GM12878 (cell line): ENCODE data around the gene NDUFB11. TPM values are rescaled to one million over a fixed set of nuclear protein-coding genes. Genes with fewer than 3 reads are reported as not detected.

Source experiments
- ATAC-seq: fragments of 200-7000 bp; cut with Tn5 transposase; 3 replicates; pipeline ENCODE4 v1.9.1; 2020; ENCODE audit warnings: mild to moderate bottlenecking, moderate library complexity
- BruUV-seq: library from RNA; stranded (reverse); fragments of 400-500 nt; replicated peaks from 2 replicates; lab custom pipeline; 2021; lab: Mats Ljungman, UMichigan
- CTCF ChIA-PET: fragments of 300-600 bp; sonication (Branson Sonifier 250); formaldehyde crosslinking; extraction: SDS; loops from one replicate; lab custom pipeline; 2021; ENCODE audit warnings: inconsistent platforms; lab: Yijun Ruan, JAX
- POLR2A ChIA-PET: fragments of 350-600 bp; formaldehyde crosslinking; extraction: SDS; loops from one replicate; lab custom pipeline; 2021; ENCODE audit warnings: inconsistent platforms; lab: Charles Lee
- RAD21 ChIA-PET: fragments of 300-600 bp; sonication (Branson Sonifier 250); formaldehyde crosslinking; loops from one replicate; lab custom pipeline; 2023; ENCODE audit warnings: antibody characterized with exemption; ENCODE audit not compliant: unreplicated experiment; lab: Charles Lee
- SMC1A ChIA-PET: fragments of 300-600 bp; sonication (Branson Sonifier 250); formaldehyde crosslinking; loops from one replicate; lab custom pipeline; 2023; ENCODE audit not compliant: unreplicated experiment, uncharacterized antibody; lab: Charles Lee
- DNase-seq: peaks from one replicate; pipeline ENCODE4 v3.0.0-alpha.2; 2011; ENCODE audit warnings: low read depth, low spot score
- FAIRE-seq: peaks from 3 replicates; lab custom pipeline; 2011; peaks lifted over from hg19 to GRCh38; lab: Jason Lieb, UNC
- H2AFZ ChIP-seq: 2 replicates; pipeline ENCODE4 v1.6.0; 2011; ENCODE audit warnings: low read depth, low read length, control low read depth; ENCODE audit not compliant: control insufficient read depth
- H3K27ac ChIP-seq: 2 replicates; pipeline ENCODE4 v1.5.1; 2011; ENCODE audit warnings: control low read depth; ENCODE audit not compliant: control insufficient read depth, insufficient read depth
- H3K27me3 ChIP-seq, 2 experiments: replicated peaks in 1 of 2; 2 replicates each; pipeline versions ENCODE4 v1.6.0 to v1.6.1; 2011; ENCODE audit warnings: low read length in 1 of 2; ENCODE audit not compliant: control insufficient read depth in 2 of 2, insufficient read depth in 2 of 2
- H3K36me3 ChIP-seq, 2 experiments: 2 replicates each; pipeline ENCODE4 v1.5.1; 2011; ENCODE audit warnings: low read length in 1 of 2; ENCODE audit not compliant: control insufficient read depth in 2 of 2, insufficient read depth in 2 of 2
- H3K4me1 ChIP-seq: 2 replicates; pipeline ENCODE4 v1.6.1; 2011; ENCODE audit warnings: mild to moderate bottlenecking, low read length, moderate library complexity, mixed read lengths; ENCODE audit not compliant: control insufficient read depth, insufficient read depth
- H3K4me2 ChIP-seq: 2 replicates; pipeline ENCODE4 v1.6.0; 2011; ENCODE audit warnings: control low read depth; ENCODE audit not compliant: control insufficient read depth, insufficient read depth
- H3K4me3 ChIP-seq: fragments of 200-600 bp; sonication (generic); 2 replicates; pipeline ENCODE4 v1.5.1; 2016
- H3K79me2 ChIP-seq: 2 replicates; pipeline ENCODE4 v1.6.0; 2011; ENCODE audit warnings: low read length; ENCODE audit not compliant: control insufficient read depth, insufficient read depth
- H3K9ac ChIP-seq: 2 replicates; pipeline ENCODE4 v1.8.0; 2011; ENCODE audit warnings: low read length, control low read depth, mixed read lengths; ENCODE audit not compliant: control insufficient read depth, insufficient read depth
- H3K9me3 ChIP-seq: replicated peaks from 3 replicates; pipeline ENCODE4 v1.5.1; 2011; ENCODE audit warnings: mild to moderate bottlenecking, low read length; ENCODE audit not compliant: control insufficient read depth, insufficient read depth
- H4K20me1 ChIP-seq: 2 replicates; pipeline ENCODE4 v1.6.0; 2011; ENCODE audit not compliant: control insufficient read depth, insufficient read depth
- ATF3 ChIP-seq: IDR thresholded peaks from 2 replicates; pipeline ENCODE4 v1.6.1; 2011; ENCODE audit warnings: low read depth, mild to moderate bottlenecking, low read length, moderate library complexity, borderline replicate concordance; ENCODE audit errors: extremely low read depth
- GABPA ChIP-seq: IDR thresholded peaks from 2 replicates; pipeline ENCODE4 v1.6.1; 2014; ENCODE audit warnings: antibody characterized with exemption, low read depth, mild to moderate bottlenecking, inconsistent platforms
- IKZF2 ChIP-seq, 2 experiments: fragments of 450-650 bp; IDR thresholded peaks; 2 replicates each; pipeline ENCODE4 v1.6.1; 2017; ENCODE audit warnings: mild to moderate bottlenecking in 2 of 2, moderate library complexity in 2 of 2
- IRF3 ChIP-seq: fragments of 450-650 bp; IDR thresholded peaks from 2 replicates; pipeline ENCODE4 v1.6.1; 2014; ENCODE audit warnings: mild to moderate bottlenecking
- JUND ChIP-seq: IDR thresholded peaks from 2 replicates; pipeline ENCODE4 v1.6.1; 2012; ENCODE audit warnings: low read depth, mild to moderate bottlenecking, low read length, improper control_type of control experiment, moderate library complexity
- MLLT1 ChIP-seq: fragments of 450-650 bp; IDR thresholded peaks from 2 replicates; pipeline ENCODE4 v1.6.1; 2016; ENCODE audit warnings: mild to moderate bottlenecking
- NFIC ChIP-seq: IDR thresholded peaks from 2 replicates; pipeline ENCODE4 v1.6.1; 2012; ENCODE audit warnings: low read depth, mild to moderate bottlenecking, inconsistent platforms, low read length, moderate library complexity
- NFXL1 ChIP-seq: fragments of 450-650 bp; IDR thresholded peaks from 2 replicates; pipeline ENCODE4 v1.6.1; 2017; ENCODE audit warnings: antibody characterized with exemption, mild to moderate bottlenecking, borderline replicate concordance
- NR2C2 ChIP-seq: IDR thresholded peaks from 2 replicates; pipeline ENCODE4 v1.6.1; 2011; ENCODE audit warnings: borderline replicate concordance, low read depth; ENCODE audit not compliant: control insufficient read depth, insufficient read length
- SUZ12 ChIP-seq: fragments of 200-600 bp; sonication (generic); IDR thresholded peaks from one replicate; pipeline ENCODE4 v1.6.1; 2018; ENCODE audit warnings: antibody characterized with exemption, mild to moderate bottlenecking; ENCODE audit not compliant: unreplicated experiment
- TBL1XR1 ChIP-seq: IDR thresholded peaks from 2 replicates; pipeline ENCODE4 v1.6.1; 2012; ENCODE audit warnings: low read depth, low read length, improper control_type of control experiment
- ZNF207 ChIP-seq: fragments of 450-650 bp; IDR thresholded peaks from 2 replicates; pipeline ENCODE4 v1.6.1; 2014; ENCODE audit warnings: antibody characterized with exemption, mild to moderate bottlenecking, borderline replicate concordance
- ZNF384 ChIP-seq: IDR thresholded peaks from 2 replicates; pipeline ENCODE4 v1.6.1; 2012; ENCODE audit warnings: low read depth, mild to moderate bottlenecking, low read length, improper control_type of control experiment, borderline replicate concordance
- ZNF622 ChIP-seq: fragments of 450-650 bp; IDR thresholded peaks from 2 replicates; pipeline ENCODE4 v1.6.1; 2017; ENCODE audit warnings: mild to moderate bottlenecking, inconsistent platforms
- ZNF687 ChIP-seq: fragments of 450-650 bp; IDR thresholded peaks from 2 replicates; pipeline ENCODE4 v1.6.1; 2017; ENCODE audit warnings: mild to moderate bottlenecking, moderate library complexity
- ZSCAN29 ChIP-seq: fragments of 450-650 bp; IDR thresholded peaks from 2 replicates; pipeline ENCODE4 v1.6.1; 2017; ENCODE audit warnings: mild to moderate bottlenecking, moderate library complexity
- WGBS: methylation state at CpG from one replicate; pipeline ENCODE4 v1.1.6; 2016; ENCODE audit warnings: low lambda C conversion rate; ENCODE audit not compliant: insufficient replicate concordance, insufficient coverage; ENCODE audit errors: missing lambda C conversion rate; 5-methylcytosine and 5-hydroxymethylcytosine counted together
- in situ Hi-C: fragments of 300-500 bp; cut with MboI; formaldehyde crosslinking; loops from 9 replicates; pipeline ENCODE4 v1.14.3; 2018; ENCODE audit warnings: mixed read lengths
- intact Hi-C: fragments of 100-400 bp; cut with micrococcal nuclease; formaldehyde crosslinking; loops from one replicate; pipeline ENCODE4 v1.14.2; 2022; ENCODE audit not compliant: unreplicated experiment
- polyA plus RNA-seq, 11 experiments: library from polyadenylated mRNA; depleted of rRNA in 4 of 11; unstranded in 6 of 11; stranded (reverse) in 5 of 11; fragments of >200 nt; fragmentation: Nextera tagmentation in 4 of 11; fragmentation: Illumina TruSeq in 1 of 11; extraction: Ambion mirVana in 4 of 11; extraction: Trizol in 1 of 11; gene quantifications; 1 replicate in 1 of 11; 2 replicates in 10 of 11; pipeline versions ENCODE4 v1.2.1 to v1.2.3, GENCODE V29; 2011 to 2016; ENCODE audit warnings: inconsistent platforms in 2 of 11, missing spikeins in 2 of 11, low read depth in 1 of 11
- total RNA-seq, 4 experiments: library from RNA; depleted of rRNA in 3 of 4; stranded (reverse); fragments of >200 nt in 3 of 4; fragmentation: Illumina TruSeq in 1 of 4; extraction: Trizol in 1 of 4; gene quantifications; 2 replicates each; pipeline versions ENCODE4 v1.2.1 to v1.2.3, GENCODE V29; 2013 to 2021

Gene NDUFB11
- total and polyA plus RNA-seq, 10 of the 15 experiments (the other 5 are each of a cell fraction or from before 2014, with no cell fraction given): 16.1 to 202 (median 83.3) TPM

- intact Hi-C loops: no loop called here
- Histone ChIP-seq H3K36me3 (peaks cover 0 to 8% of the 10 kb centered on the region in 2 experiments; a peak in 2 of 4 replicates), H3K9me3 (no peaks in the 10 kb centered on the region; the same call in 2 of the 3 replicates), H3K27me3 (no peaks in the 10 kb centered on the region), H4K20me1 (no peaks in the 10 kb centered on the region), H3K4me2 (no peak overlapping the region), H3K4me3 (no peak overlapping the region), H3K27ac (no peak overlapping the region), H2AFZ (no peak overlapping the region), H3K4me1 (no peaks in the 10 kb centered on the region), H3K79me2 (peaks cover 2% of the 10 kb centered on the region; the same call in 1 of the 2 replicates), H3K9ac (no peak overlapping the region)
- ChIA-PET POLR2A (no interaction called here), SMC1A (no interaction called here), CTCF (no interaction called here), RAD21 (no interaction called here)
- in situ Hi-C loops: no loop called here
- FAIRE-seq (no peak), DNase-seq (no peak), ATAC-seq (no peak)
- TF ChIP-seq ZNF622 (no peak), ZSCAN29 (no peak), NFXL1 (no peak), NR2C2 (no peak), ZNF687 (no peak), MLLT1 (no peak), TBL1XR1 (no peak), GABPA (no peak), ZNF207 (no peak), ZNF384 (no peak), SUZ12 (no peak), JUND (no peak), IRF3 (no peak), ATF3 (no peak), IKZF2 (IDR thresholded peaks at IDR 0.05) (no peak), NFIC (no peak)
- WGBS: 81% methylated on average over 19 of the region's 19 CpGs
- BruUV-seq: no TSS peak
Measured at GRCh38 chrX:47169273-47169672, 24.8 kb upstream of the NDUFB11 start.
